ENCODE results near the gene WNT5A.
"Not testable (repeated sequence)": the region's sequence is repeated elsewhere in the genome, so short reads cannot be mapped to it uniquely, and the experiment has no call there.

WNT5A gene

GRCh38 chr3:55505102-55505501, 18.0 kb upstream of the WNT5A start:
- not testable (repeated sequence) for DNase-seq

GRCh38 chr3:55501905-55502304, 14.8 kb upstream of the WNT5A start:
- no peak for DNase-seq

- no peak for DNase-seq
These were observed 13.6 kb upstream of the WNT5A start for GRCh38 chr3:55500555-55501330.

GRCh38 chr3:55498520-55498919, 11.4 kb upstream of the WNT5A start:
- DNase-seq = no peak

GRCh38 chr3:55497250-55497649, 10.1 kb upstream of the WNT5A start:
- no peak for DNase-seq

GRCh38 chr3:55494976-55495375, 7.9 kb upstream of the WNT5A start:
- no peak for DNase-seq

- no peak for DNase-seq
These were observed 5.9 kb upstream of the WNT5A start for GRCh38 chr3:55492976-55493375.

- no peak for DNase-seq
These were observed 4.2 kb upstream of the WNT5A start for GRCh38 chr3:55491296-55491816.

- DNase-seq = no peak
These were observed 3.3 kb upstream of the WNT5A start for GRCh38 chr3:55490276-55490913.

- no peak for DNase-seq
These were observed 2.7 kb upstream of the WNT5A start for GRCh38 chr3:55489798-55490132.

GRCh38 chr3:55488398-55489055, 1.4 kb upstream of the WNT5A start:
- no peak for DNase-seq

- DNase-seq = no peak
These were observed 505 bp upstream of the WNT5A start for GRCh38 chr3:55487381-55488241.

GRCh38 chr3:55486101-55486856, 827 bp downstream of the WNT5A start:
- no peak for DNase-seq

- DNase-seq = no peak
These were observed 2.0 kb downstream of the WNT5A start for GRCh38 chr3:55484801-55485791.

- DNase-seq = no peak
These were observed 2.9 kb downstream of the WNT5A start for GRCh38 chr3:55484191-55484689.

- DNase-seq = no peak
These were observed 3.7 kb downstream of the WNT5A start for GRCh38 chr3:55483196-55484095.

GRCh38 chr3:55482496-55483195, 4.5 kb downstream of the WNT5A start:
- DNase-seq = no peak

GRCh38 chr3:55481744-55482495, 5.2 kb downstream of the WNT5A start:
- no peak for DNase-seq
